ENCODE measurements around the gene ZIC1.

Gene ZIC1

DNA sequence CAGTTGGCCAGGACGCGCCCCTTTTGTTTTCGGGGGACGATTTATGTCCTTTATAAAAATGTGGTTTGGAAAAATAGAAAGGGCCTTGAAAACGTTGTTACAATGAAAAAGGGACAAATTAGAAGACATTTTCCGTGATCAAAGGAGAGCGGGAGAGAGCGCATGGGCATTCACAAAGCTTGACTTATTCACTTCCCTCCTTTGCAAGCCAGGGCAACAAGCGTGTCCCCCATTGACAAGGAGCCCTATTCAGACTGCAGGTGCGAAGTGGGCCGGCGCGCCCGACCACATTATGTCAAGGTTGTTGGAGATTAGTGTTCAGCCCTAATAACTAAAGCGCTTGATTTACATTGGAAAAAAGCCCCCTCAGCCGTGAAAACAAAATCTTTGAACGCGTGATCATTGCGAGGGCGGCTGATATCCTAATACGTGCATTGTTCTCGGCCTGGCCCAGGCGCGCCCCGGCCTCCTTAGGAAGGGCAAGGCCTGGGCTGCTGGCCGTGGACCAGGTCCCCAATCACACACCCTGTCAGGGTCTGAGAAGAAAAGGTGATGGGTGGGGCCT is 28.7 kb upstream of the ZIC1 start:
- DNase-seq, result no peak

DNA sequence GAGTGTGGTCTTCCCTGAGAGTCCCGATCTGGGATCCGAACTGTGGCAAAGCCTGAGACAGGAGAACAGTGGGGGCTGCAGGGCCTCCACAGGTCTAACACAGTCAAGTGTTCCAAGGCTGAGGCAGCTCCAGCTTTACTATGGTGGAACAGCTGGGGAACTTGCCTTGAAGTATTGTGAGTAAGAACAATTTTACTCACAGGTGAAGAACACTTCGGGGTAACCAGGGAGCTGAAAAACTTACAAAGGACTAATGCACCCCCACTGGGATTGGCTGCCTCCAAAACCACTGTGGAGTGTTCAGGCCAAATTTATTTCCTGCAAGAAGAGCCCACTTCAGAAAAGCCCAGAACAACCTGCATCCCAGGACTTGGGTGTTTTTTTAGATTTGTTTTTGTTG is 28.2 kb upstream of the ZIC1 start:
- DNase-seq, result no peak

- no peak for DNase-seq
These were observed 27.6 kb upstream of the ZIC1 start for GRCh38 chr3:147381596-147381995.

GRCh38 chr3:147383617-147384016 is 25.5 kb upstream of the ZIC1 start:
- DNase-seq, result no peak

- DNase-seq, result no peak
These were observed 24.7 kb upstream of the ZIC1 start for GRCh38 chr3:147384210-147385058.

DNA sequence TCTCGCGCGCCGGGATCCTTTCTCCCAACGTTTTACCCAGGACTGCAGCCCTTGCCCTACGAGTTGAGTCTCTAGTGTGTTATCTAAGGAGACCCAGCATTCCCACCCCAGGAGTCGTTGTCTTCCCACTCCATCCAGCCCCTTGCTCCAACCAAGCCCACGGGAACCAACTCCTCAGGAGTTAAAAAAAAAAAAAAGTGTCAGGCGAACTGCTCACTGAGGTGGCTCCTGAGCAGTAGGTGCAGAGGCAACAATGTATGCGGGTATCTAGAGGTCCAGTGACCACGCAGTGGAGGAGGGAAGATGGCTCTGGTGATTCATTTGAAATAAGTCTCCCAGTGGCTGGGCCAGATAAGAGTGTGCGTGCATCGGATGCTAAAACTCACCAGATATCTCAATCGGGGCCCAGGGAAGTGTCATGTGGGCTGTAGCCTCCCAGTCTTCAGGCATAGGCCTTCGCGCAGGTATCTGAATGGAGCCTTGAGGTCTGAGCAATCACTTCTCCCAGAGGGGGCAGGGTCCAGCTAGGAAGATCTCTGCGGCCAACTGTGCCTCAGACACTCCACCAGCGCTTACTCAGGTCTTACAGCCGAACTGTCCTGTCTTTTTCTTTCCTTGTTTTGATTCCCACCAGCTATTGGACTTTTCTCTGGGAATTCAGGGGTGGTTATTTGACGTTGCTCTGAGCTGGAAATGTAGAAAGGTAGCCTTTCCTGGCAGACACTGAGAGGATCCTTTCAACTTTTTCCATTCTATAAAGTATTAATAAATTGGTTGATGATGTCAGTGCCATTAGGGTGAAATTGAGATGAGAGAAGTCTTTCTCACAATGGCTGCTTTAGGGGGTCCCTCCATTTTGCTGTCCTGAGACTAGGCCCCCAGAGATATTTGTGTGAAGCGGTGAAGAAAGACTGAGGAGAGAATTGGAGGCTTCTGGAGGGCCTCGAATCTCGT is 23.8 kb upstream of the ZIC1 start:
- no peak for DNase-seq

DNA sequence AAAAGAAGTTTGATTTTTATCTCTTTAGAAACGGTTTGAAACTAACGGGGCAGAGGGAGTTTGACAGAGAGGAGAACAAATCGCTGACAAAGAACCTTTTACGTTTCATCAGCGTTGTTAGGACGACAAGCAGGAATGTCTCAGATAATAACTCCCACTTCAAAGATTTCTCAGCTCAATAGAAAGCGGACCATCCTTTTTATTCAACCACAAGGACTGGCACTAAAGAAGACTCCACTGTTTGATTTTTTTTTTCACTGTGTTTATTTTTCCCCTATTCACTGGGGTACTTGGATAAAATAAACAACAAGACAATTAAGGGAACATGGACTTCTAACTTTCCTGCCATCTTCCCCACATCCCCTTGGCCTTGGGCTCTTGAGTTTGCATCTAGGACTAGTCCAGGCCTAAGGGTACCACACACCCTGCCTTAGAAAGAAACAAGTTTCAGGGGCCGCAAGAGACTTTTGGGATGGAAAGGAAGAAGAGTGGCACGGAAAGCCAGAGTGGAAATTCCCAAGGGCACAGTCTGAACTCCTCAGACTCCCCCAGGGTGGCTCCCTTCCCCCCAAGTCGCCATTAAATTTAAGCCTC is 21.8 kb upstream of the ZIC1 start:
- DNase-seq, result no peak

- no peak for DNase-seq
These were observed 21.1 kb upstream of the ZIC1 start for GRCh38 chr3:147387885-147388699.

DNA sequence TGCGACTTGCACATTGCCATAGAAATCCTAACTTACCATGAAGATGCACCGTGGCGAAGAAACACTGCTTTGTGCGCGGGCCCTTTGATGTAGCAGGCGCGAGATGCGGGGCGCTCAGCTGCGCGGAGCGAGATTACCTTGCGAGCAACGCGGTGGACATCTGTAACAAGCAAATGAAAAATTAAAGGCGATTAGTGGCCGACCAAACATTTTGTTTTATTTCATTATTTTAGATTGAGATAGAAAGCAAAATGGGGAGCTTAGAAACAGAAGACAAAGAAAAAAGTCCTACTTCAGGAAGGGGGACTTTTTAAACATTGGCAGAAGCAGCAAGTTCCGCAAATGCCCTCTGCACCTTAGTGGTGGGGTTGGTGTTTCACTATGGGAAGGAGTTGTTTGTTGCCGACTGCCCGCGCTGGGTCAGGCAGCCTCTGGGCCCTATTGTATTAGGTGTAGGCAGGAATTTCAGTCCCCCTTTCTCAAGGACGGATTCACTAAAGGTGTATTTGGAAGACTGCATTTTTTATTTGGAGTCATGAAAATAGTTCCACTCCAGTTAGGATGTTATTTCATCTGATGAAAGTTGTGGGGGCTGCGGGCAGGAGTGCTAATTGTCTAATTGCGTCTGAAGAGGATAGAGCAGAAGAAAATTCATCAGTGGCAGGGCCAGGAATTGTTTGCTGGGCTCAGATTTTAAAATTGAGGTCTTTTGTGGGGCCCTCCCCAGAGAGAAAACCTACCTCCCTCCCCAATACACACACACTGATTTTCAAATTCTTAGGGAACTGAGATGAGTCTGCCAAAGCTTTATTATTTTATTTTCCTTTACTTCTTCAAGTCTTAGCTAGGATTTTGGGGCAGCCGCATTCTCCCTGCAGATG is 20.2 kb upstream of the ZIC1 start:
- no peak for DNase-seq

GRCh38 chr3:147389717-147390116 is 19.4 kb upstream of the ZIC1 start:
- no peak for DNase-seq

GRCh38 chr3:147390589-147391569 is 18.3 kb upstream of the ZIC1 start:
- peak in 1 of 5 experiments; percentile 19 for DNase-seq

- DNase-seq, result no peak
These were observed 17.2 kb upstream of the ZIC1 start for GRCh38 chr3:147391781-147392624.

DNA sequence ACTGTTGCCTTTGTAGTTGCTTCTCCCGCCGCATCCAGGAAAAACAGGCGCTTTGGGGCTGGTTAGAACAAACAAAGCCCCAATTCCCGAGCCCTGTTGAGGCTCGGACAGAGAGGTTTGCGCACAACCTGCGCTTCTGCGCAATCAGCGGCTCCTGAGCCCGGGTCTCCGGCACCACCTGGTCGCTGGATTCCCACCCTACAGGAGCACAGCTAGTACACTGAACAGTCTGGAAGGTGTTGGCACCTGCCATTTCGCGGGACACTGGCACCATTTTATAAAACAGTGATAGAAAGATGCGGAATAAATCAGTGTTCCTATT is 16.6 kb upstream of the ZIC1 start:
- DNase-seq, result no peak

DNA sequence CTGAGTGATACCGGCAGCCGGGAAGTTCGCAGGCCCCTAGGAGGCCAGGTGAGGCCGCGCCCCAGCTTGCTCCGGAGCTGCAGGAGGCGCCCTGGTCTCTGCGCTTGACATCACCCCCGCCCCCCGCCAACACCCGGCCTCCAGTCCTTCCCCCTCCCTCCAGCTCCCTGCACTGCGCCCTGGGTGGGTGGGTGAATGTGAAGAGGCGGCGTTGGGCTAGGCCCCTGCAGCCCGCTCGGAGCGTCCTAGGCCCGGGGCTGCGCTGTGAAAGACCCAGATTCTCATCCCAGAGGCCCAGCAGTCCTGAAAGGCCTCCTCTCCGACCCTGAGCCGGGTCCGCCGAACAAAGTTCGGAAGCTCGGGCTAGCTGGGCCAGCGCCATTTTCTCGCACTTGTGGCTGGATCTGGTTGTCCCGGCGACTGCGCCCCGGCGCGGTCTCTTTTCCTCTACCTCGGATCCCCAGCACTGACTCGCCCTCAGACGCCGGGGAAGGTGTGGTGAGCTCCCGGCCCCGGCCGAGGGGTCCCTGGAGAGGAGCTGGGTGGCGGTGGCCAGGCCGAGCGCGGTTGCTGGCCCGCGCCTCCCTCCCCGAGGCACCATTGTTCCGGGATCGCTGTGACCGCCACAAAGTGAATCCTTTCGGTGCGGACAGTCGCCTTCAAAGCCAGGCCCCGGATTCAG is 15.8 kb upstream of the ZIC1 start:
- no peak for DNase-seq

- no peak for DNase-seq
These were observed 15.0 kb upstream of the ZIC1 start for GRCh38 chr3:147393943-147394883.

DNA sequence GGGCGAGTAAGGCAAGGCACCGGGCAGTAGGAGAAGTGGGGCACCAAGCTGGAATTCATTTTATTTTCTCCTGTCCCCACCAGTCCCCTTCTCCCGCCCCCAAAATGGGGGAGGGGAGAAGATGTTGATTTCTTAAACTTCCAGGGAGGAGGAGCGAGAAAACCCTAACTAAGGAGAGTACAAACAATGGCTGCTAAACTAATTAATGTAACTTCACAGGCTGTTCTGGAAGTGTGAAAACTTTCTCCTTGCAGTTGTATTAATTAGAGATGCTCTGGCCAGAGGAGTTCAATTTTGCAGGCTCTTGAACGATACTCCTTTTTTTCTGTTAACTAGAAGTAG is 14.3 kb upstream of the ZIC1 start:
- no peak for DNase-seq

All from T-helper 2 cell (primary cell).